AG04450 (cell line): ENCODE data around the gene CYP46A1. TPM values are rescaled to one million over a fixed set of nuclear protein-coding genes. Genes with fewer than 3 reads are reported as not detected.

Experiments used
- CTCF ChIA-PET: fragments of 300-600, 350-600 bp; formaldehyde crosslinking; extraction: SDS; loops from one replicate; lab custom pipeline; 2022; ENCODE audit warnings: antibody characterized with exemption, inconsistent platforms; lab: Charles Lee
- POLR2A ChIA-PET: fragments of 350-600 bp; formaldehyde crosslinking; extraction: SDS; loops from one replicate; lab custom pipeline; 2021; ENCODE audit warnings: antibody characterized with exemption, inconsistent platforms; lab: Yijun Ruan, JAX
- DNase-seq: peaks from one replicate; pipeline ENCODE4 v3.0.0-alpha.2; 2011; ENCODE audit warnings: low read depth, low spot score
- H3K27ac ChIP-seq: one replicate; pipeline ENCODE4 v1.5.1; 2012; ENCODE audit warnings: low read depth, low read length, control low read depth
- H3K27me3 ChIP-seq: one replicate; pipeline ENCODE4 v1.6.0; 2012; ENCODE audit warnings: low read length; ENCODE audit not compliant: control insufficient read depth, insufficient read depth
- H3K4me3 ChIP-seq: 2 replicates; pipeline ENCODE4 v1.5.1; 2011; ENCODE audit warnings: mild to moderate bottlenecking, low read depth, low read length, control low read depth
- H3K9me3 ChIP-seq: 2 replicates; pipeline ENCODE4 v1.5.1; 2012; ENCODE audit warnings: low read length; ENCODE audit not compliant: control insufficient read depth, insufficient read depth
- polyA plus RNA-seq: library from polyadenylated mRNA; depleted of rRNA; stranded (reverse); fragments of >200 nt; gene quantifications from 2 replicates; pipeline ENCODE4 v1.2.3, GENCODE V29; 2011
- TF ChIP-seq, protein P1 (sequence below): IDR thresholded peaks from 2 replicates; pipeline ENCODE4 v1.5.1; 2011; ENCODE audit warnings: low read depth, low read length, control low read depth, inconsistent platforms

The CYP46A1 gene
- polyA plus RNA-seq, 1 experiment: 0.07 TPM

DNA sequence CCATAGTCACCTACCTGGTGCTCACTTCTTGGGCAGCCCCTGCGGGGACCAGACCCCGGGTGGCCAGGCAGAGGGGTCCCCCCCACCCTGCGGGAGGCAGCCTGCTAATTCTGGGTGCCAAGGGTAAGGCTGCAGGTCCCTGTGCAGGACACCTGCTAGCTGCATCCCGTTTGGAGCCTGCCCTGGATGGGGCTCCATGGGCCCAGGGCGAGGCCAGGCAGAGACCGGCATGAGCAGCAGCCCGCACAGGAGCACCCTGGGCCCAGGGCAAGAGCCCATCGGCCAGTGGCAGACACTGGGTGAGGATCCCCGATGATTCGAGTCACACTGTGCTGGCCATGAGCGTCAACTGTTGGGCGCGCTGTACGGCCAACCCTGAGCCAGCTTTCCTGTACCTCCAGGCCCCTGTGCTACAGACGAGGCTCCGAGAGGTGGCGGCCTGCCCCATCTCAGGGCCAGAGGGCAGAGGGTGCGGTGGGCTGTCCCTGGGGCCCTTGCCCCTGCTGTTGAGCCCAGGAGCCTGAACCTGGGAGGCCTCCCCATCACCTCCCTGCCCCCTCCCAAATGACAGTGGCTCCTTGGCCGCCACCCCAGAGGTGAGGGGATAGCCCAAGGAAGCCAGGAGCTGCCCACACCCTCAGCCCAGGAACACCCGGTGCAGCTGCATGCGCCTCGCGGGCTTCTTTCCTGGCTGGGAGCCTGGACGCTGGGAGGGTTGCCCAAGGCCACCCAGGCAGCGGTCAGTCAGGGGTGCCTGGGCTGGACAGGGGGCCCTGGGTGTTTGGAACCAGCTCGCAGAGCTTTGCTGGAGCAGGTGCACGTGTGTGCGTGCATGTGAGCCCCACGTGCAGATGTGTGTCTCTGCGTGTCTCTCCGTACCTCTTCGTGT lies 47.7 kb downstream of the CYP46A1 start:
- TF ChIP-seq, protein P1, sequence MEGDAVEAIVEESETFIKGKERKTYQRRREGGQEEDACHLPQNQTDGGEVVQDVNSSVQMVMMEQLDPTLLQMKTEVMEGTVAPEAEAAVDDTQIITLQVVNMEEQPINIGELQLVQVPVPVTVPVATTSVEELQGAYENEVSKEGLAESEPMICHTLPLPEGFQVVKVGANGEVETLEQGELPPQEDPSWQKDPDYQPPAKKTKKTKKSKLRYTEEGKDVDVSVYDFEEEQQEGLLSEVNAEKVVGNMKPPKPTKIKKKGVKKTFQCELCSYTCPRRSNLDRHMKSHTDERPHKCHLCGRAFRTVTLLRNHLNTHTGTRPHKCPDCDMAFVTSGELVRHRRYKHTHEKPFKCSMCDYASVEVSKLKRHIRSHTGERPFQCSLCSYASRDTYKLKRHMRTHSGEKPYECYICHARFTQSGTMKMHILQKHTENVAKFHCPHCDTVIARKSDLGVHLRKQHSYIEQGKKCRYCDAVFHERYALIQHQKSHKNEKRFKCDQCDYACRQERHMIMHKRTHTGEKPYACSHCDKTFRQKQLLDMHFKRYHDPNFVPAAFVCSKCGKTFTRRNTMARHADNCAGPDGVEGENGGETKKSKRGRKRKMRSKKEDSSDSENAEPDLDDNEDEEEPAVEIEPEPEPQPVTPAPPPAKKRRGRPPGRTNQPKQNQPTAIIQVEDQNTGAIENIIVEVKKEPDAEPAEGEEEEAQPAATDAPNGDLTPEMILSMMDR: no peak
- ChIA-PET CTCF (interaction anchor here (1.2 to 6.3 kb wide), 6 partner anchors 19 to 180 kb away, joined by 3 to 89 read pairs (median 10); no protein-coding TSS in a partner anchor), POLR2A (interaction anchor here (0.5 kb wide), 1 partner anchor 15 kb away, joined by 4 read pairs; no protein-coding TSS in a partner anchor)
- Histone ChIP-seq H3K4me3 (no peak overlapping the region), H3K27me3 (peaks cover 1% of the 10 kb centered on the region), H3K9me3 (no peaks in the 10 kb centered on the region), H3K27ac (no peak overlapping the region)
- no peak for DNase-seq

DNA sequence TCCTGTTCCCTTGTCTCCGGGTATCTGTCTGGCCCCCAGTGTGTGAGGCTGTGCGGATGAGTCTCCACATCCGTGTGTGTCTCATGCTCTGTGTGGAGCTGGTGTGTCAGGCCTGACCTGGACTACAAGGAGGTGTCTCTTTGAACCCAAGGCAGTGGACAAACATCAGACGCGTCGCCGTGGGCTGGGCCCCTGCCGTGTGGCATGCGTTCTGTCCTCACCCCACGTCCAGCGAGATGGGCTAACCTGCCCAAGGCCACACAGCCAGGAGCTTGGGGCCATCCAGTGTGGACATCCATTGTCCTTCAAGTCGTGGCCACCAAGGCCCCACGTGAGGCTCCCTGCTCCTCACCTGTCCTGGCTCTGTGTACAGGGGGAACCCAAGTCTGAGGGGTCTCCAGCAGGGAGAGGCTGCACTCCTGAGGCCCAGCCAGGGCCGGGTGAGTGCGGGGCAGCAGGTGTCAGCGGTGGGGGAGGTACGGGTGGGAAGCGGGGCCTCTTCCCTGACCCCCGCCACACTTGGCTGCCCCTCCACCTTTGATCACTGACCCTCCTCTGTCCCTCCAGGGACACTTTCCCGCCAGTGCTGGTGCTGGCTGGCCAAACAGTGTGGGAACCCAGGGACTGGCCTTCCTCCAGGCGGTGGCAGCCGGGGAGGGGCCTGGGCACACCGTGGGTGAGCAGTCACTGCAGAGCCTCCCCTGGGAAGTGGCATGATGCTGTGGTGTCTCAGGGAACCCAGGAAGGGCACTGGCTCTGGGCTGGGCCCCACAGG lies 48.5 kb downstream of the CYP46A1 start:
- CTCF ChIA-PET: interaction anchor here (1.2 to 6.3 kb wide), 3 partner anchors 150 to 179 kb away, joined by 3 to 89 read pairs (median 3); no protein-coding TSS in a partner anchor
- TF ChIP-seq, protein P1: no peak
- Histone ChIP-seq H3K4me3 (no peak overlapping the region), H3K27ac (no peak overlapping the region), H3K9me3 (no peaks in the 10 kb centered on the region), H3K27me3 (no peaks in the 10 kb centered on the region)
- POLR2A ChIA-PET: no interaction called here
- no peak for DNase-seq

DNA sequence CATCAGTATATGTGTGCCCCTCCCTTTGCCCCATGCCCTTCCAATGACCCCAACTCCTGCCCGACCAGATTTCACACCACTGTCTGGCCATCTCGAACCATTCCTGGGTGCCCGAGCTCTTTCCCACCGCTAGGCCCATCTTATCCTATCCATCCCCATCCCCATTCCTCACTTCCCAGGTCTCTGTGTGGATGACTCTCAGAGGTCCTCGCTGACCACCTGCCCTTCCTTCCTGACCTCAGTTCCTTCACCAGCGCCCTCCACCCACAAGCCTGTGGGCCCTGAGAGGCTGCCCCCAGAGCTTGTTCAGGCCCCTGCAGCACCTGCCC lies 49.1 kb downstream of the CYP46A1 start:
- ChIA-PET POLR2A (no interaction called here), CTCF (interaction anchor here (0.6 to 1.5 kb wide), 2 partner anchors 155 to 166 kb away, joined by 3 read pairs; no protein-coding TSS in a partner anchor)
- Histone ChIP-seq H3K4me3 (no peak overlapping the region), H3K27ac (no peak overlapping the region), H3K27me3 (no peaks in the 10 kb centered on the region), H3K9me3 (no peaks in the 10 kb centered on the region; the same call in 1 of the 2 replicates)
- TF ChIP-seq, protein P1: no peak
- DNase-seq: no peak

DNA sequence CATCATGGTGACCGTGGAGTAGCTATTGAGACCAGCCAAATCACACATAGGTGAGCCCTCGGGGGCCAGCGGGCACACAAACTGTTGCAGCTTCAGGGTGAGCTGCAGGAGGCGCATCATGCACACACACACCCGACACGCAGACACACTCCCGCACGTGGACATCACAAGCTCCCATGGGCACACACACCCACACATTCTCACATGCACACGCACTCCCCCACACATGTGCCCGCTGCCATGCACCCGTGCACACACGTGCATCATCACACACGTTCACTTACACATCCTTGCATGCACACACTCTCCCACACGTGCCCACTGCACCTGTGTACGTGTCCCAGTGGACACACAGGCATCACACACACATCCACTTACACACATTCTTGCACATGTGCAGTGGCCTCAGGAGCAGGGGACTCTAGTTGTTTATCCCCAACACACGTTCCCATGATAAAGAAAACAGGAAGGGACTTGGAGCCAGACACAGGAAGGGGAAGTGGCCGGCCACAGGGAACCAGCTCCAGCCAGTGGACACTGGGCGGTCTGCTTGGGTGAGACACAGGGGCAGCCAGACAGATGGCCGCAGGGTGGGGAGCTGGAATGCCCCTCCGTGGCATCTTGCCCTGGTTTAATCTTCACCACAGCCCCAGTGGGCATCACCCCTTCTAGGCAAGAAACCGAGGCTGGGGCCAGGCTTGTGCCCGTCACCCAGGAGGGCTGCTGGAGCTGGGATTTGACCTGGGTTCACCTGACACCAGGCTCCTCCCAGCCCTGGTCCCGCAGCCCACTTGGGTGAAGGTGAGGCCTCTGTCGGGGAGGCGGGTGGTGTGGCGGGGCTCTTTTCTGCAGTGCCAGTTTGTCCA lies 49.7 kb downstream of the CYP46A1 start:
- Histone ChIP-seq H3K4me3 (no peak overlapping the region), H3K27ac (no peak overlapping the region), H3K9me3 (no peaks in the 10 kb centered on the region; the same call in 1 of the 2 replicates), H3K27me3 (peaks cover 3% of the 10 kb centered on the region)
- ChIA-PET POLR2A (no interaction called here), CTCF (interaction anchor here (0.6 to 1.5 kb wide), 2 partner anchors 155 to 166 kb away, joined by 3 read pairs; no protein-coding TSS in a partner anchor)
- TF ChIP-seq, protein P1: no peak
- DNase-seq: no peak
